ENCODE results near the gene SSNA1.

The SSNA1 gene

GRCh38 chr9:137156567-137157375 is 31.7 kb upstream of the SSNA1 start:
- DNase-seq (ENCODE audit: low spot score): no peak
- peak overlapping the region; percentile 59 for H3K4me3 ChIP-seq

GRCh38 chr9:137157618-137158415 is 30.7 kb upstream of the SSNA1 start:
- Histone ChIP-seq H3K4me3 (no peak overlapping the region), H3K27ac (no peak overlapping the region)
- DNase-seq (ENCODE audit: low spot score): no peak
- TF ChIP-seq, protein P1, sequence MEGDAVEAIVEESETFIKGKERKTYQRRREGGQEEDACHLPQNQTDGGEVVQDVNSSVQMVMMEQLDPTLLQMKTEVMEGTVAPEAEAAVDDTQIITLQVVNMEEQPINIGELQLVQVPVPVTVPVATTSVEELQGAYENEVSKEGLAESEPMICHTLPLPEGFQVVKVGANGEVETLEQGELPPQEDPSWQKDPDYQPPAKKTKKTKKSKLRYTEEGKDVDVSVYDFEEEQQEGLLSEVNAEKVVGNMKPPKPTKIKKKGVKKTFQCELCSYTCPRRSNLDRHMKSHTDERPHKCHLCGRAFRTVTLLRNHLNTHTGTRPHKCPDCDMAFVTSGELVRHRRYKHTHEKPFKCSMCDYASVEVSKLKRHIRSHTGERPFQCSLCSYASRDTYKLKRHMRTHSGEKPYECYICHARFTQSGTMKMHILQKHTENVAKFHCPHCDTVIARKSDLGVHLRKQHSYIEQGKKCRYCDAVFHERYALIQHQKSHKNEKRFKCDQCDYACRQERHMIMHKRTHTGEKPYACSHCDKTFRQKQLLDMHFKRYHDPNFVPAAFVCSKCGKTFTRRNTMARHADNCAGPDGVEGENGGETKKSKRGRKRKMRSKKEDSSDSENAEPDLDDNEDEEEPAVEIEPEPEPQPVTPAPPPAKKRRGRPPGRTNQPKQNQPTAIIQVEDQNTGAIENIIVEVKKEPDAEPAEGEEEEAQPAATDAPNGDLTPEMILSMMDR (IDR thresholded peaks at IDR 0.05): no peak

More at GRCh38 chr9:137156567-137157375, 31.7 kb upstream of the SSNA1 start:
- H3K27ac ChIP-seq: no peak overlapping the region
- TF ChIP-seq, protein P1 (IDR thresholded peaks at IDR 0.05): no peak

DNA sequence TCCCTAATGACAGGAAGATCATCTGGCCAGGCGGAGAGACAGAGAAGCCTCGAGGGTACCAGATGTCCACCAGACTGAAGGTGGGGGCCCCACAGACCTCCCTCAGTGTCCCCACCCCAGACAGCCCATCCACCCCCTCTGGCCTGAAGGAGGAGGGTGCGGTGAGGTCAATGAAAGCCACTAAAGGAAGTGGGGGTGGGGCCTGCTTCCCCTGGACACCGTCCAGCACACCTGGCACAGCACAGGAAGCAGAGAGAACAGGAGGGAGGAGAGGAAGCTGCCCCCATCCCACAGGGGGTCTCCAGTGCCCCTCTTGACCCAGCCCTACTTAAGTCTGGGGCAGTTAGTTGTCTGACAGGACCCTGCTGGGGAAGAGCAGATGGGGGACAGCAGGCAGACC is 29.9 kb upstream of the SSNA1 start:
- H3K4me3 ChIP-seq: no peak overlapping the region
- DNase-seq (ENCODE audit: low spot score): no peak
- TF ChIP-seq, protein P1 (IDR thresholded peaks at IDR 0.05): no peak
- H3K27ac ChIP-seq: no peak overlapping the region

DNA sequence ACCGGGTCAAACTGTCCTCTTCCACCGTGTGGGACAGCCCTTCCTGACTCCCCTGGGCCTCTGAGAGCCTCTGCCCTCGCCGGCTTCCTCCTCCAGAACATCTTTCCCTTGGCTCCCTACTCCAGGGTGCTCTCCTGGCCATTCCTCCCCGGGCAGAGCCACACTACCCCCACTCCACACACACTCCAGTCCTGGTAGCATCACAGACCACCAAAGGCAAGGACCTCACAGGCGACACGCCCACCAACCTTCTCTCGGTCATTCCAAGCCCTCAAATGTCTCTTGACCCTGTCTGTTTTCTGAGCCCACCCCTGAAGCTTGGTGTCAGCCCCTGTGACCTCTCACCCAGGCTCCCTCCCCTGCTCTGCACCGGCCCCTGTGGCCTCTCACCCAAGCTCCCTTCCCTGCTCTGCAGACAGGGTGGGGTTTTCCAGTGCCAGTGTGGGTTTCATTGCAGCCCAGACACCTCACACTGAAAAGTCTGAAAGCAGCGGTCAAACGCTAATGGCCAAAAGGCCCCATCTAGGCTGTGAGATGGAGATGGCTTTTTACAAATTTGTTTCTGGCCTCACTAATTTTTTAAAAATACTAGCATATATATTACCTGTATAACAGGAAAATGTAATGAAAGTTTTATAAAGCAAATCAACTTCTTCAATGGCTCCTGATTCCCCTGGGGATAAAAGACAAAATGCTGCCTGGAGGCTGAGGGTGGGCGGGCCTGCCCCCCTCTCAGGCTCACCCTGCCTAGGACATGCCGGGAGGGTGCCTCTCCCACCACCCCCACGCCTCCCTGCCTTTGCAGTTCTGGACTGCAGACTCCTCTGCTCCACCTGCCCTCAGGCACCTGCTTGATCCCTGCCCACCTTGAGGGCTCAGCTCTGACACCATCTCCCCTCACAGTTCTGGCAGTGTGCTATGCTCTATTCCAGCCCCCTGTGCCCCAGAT is 29.1 kb upstream of the SSNA1 start:
- TF ChIP-seq, protein P1 (IDR thresholded peaks at IDR 0.05): no peak
- no peak for DNase-seq (ENCODE audit: low spot score)
- H3K27ac ChIP-seq: no peak overlapping the region

GRCh38 chr9:137160054-137160425 is 28.4 kb upstream of the SSNA1 start:
- H3K27ac ChIP-seq: no peak overlapping the region
- no peak for DNase-seq (ENCODE audit: low spot score)
- TF ChIP-seq, protein P1 (IDR thresholded peaks at IDR 0.05): no peak
- H3K4me3 ChIP-seq: no peak overlapping the region

More for the DNA sequence above, 29.1 kb upstream of the SSNA1 start:
- no peak overlapping the region for H3K4me3 ChIP-seq

DNA sequence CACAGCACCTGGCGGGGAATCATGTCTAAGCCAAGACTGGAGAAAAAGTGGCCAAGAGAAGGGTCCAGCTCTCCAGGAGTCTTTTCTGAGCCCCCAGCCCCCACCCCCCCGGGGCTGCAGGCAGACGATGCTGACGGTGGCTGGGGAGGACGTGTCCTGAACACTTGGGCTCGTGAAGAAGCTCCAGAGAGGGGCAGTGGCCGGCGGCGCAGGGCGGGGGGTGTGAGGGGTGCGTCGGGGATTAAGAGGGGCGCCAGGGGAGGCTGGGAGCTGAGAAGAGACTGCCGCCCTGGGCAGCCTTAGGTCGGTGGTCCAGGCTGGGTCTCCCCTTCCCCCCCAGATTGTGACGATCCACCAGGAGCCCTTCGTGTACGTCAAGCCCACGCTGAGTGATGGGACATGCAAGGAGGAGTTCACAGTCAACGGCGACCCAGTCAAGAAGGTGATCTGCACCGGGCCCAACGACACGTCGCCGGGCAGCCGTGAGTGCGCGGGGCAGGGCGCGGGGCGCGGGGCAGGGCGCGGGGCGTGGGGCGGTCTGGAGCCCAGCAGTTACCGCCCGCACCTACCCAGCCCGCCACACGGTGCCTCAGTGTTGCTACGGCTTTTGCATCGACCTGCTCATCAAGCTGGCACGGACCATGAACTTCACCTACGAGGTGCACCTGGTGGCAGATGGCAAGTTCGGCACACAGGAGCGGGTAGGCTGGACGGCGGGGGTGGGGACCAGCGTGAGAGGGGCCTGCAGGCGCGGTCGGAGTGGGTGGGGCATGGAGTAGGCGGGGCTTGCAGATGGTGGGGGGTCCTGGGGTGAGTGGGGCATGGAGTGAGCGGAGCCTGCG is 27.5 kb upstream of the SSNA1 start:
- no peak overlapping the region for H3K4me3 ChIP-seq
- H3K27ac ChIP-seq: no peak overlapping the region
- DNase-seq (ENCODE audit: low spot score): no peak
- TF ChIP-seq, protein P1 (IDR thresholded peaks at IDR 0.05): no peak

All from coronary artery (tissue), 2 donors.